Measurements from ENCODE around the gene VAMP4. TPM values are rescaled to one million over a fixed set of nuclear protein-coding genes. Genes with fewer than 3 reads are reported as not detected.
"Not testable (repeated sequence)": the region's sequence is repeated elsewhere in the genome, so short reads cannot be mapped to it uniquely, and the experiment has no call there.

Gene VAMP4
- polyA plus RNA-seq, 1 donor = 9.9 TPM

DNA sequence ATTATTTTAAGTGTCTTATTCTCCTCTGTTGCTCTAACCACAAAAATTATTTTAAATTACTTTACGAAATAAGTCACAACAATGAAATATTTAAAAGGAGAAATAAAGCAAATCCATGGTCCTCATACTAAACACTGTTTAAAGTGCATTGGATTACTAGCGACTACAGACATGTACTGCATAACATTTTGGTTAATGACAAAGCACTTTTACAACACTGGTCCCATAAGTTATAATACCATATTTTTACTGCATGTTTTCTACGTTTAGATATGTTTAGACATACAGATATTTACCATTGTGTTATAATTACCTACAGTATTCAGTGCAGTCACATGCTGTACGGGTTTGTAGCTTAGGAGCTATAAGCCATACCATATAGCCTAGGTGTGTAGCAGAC, 30.2 kb downstream of the VAMP4 start:
- H3K4me3 ChIP-seq (ENCODE audit: low read length) = no peak overlapping the region
- H3K4me1 ChIP-seq (ENCODE audit: control insufficient read depth, insufficient read depth, low read length) = no peaks in the 10 kb centered on the region
- no peaks in the 10 kb centered on the region for H3K27me3 ChIP-seq (ENCODE audit: control insufficient read depth, insufficient read depth, low read length)
- no peak for DNase-seq
- no peak overlapping the region for H3K27ac ChIP-seq (ENCODE audit: low read length)
- 93% methylated on average over 3 of the region's 4 CpGs for WGBS (ENCODE audit: insufficient coverage, low lambda C conversion rate)
- H3K36me3 ChIP-seq (ENCODE audit: control insufficient read depth, insufficient read depth, low read length) = peaks cover 11% of the 10 kb centered on the region
- no peaks in the 10 kb centered on the region for H3K9me3 ChIP-seq (ENCODE audit: control insufficient read depth, low read depth, low read length)

DNA sequence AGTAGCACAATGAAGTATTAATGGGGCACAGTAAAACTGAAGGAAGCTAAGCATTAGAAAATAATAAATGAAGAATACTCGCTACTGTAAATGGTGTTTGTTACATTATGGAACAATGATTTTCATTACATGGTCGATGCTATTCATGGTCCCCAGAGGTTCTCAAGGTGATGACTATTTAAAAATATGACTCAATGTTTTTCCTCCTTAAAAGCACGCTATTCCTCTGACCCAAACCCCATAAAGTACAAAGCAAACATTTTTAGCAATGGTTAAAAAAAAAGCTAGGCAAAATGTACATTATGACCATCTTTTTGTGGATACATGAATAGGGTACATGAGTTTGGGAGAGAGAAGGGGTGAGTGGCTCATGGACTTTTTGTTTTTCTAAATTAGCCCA, 34.3 kb downstream of the VAMP4 start:
- 100% methylated on average over 1 of the region's 3 CpGs for WGBS (ENCODE audit: insufficient coverage, low lambda C conversion rate)

DNA sequence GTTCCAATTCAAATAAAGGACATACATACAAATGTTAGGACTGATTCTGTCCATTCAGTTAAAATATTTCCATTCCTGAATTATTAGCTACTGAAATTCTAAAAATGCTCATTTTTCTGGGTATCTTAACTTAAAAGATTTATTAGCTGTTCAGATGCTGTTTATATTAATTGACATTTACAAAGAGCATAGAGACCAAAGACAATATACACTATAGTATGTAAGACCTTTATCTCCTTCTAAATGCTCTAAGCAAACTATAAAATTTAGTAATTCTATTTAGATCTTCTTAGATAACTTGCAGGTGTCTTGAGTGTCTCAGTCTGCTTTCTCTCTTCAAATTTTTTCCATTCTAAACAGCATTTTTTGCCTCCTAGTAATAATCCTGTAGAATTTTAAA, 39.3 kb downstream of the VAMP4 start:
- peaks cover 4% of the 10 kb centered on the region for H3K36me3 ChIP-seq (ENCODE audit: control insufficient read depth, insufficient read depth, low read length)
- no peaks in the 10 kb centered on the region for H3K27me3 ChIP-seq (ENCODE audit: control insufficient read depth, insufficient read depth, low read length)
- H3K27ac ChIP-seq (ENCODE audit: low read length) = no peak overlapping the region
- H3K9me3 ChIP-seq (ENCODE audit: control insufficient read depth, low read depth, low read length) = no peaks in the 10 kb centered on the region
- H3K4me1 ChIP-seq (ENCODE audit: control insufficient read depth, insufficient read depth, low read length) = no peaks in the 10 kb centered on the region
- DNase-seq = no peak
- no peak overlapping the region for H3K4me3 ChIP-seq (ENCODE audit: low read length)

More for the DNA sequence above, 34.3 kb downstream of the VAMP4 start:
- no peaks in the 10 kb centered on the region for H3K4me1 ChIP-seq (ENCODE audit: control insufficient read depth, insufficient read depth, low read length)
- H3K27ac ChIP-seq (ENCODE audit: low read length) = no peak overlapping the region
- no peaks in the 10 kb centered on the region for H3K9me3 ChIP-seq (ENCODE audit: control insufficient read depth, low read depth, low read length)
- peaks cover 9% of the 10 kb centered on the region for H3K36me3 ChIP-seq (ENCODE audit: control insufficient read depth, insufficient read depth, low read length)
- H3K4me3 ChIP-seq (ENCODE audit: low read length) = no peak overlapping the region
- no peaks in the 10 kb centered on the region for H3K27me3 ChIP-seq (ENCODE audit: control insufficient read depth, insufficient read depth, low read length)
- no peak for DNase-seq

DNA sequence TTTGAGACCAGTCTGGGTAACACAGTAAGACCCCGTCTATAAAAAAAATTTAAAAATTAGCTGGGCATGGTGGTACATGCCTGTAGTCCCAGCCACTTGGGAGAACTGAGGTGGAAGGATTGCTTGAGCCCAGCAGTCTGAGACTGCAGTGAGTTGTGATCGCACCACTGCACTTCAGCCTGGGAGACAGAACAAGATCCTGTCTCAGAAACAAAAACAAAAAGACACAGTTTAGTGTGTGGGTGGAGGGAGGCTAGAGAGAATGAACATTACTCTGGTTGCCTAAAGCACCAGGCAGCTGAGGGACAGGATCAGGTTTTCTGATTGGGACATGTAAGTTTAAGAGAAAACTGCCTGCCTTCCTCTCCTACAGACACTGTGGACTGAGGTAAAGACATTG, 42.3 kb downstream of the VAMP4 start:
- WGBS (ENCODE audit: insufficient coverage, low lambda C conversion rate) = no CpG with 5 or more reads among the region's 2 CpGs

DNA sequence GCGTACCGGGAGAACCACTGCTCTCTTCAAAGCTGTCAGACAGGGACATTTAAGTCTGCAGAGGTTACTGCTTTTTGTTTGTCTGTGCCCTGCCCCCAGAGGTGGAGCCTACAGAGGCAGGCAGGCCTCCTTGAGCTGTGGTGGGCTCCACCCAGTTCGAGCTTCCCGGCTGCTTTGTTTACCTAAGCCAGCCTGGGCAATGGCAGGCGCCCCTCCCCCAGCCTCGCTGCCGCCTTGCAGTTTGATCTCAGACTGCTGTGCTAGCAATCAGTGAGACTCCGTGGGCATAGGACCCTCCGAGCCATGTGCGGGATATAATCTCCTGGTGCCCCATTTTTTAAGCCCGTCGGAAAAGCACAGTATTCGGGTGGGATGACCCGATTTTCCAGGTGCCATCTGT, 46.1 kb downstream of the VAMP4 start:
- WGBS (ENCODE audit: insufficient coverage, low lambda C conversion rate) = no CpG with 5 or more reads among the region's 14 CpGs
- not testable (repeated sequence) for H3K27ac ChIP-seq (ENCODE audit: low read length); H3K4me3 ChIP-seq (ENCODE audit: low read length); H3K9me3 ChIP-seq (ENCODE audit: control insufficient read depth, low read depth, low read length); H3K4me1 ChIP-seq (ENCODE audit: control insufficient read depth, insufficient read depth, low read length); DNase-seq; H3K36me3 ChIP-seq (ENCODE audit: control insufficient read depth, insufficient read depth, low read length); H3K27me3 ChIP-seq (ENCODE audit: control insufficient read depth, insufficient read depth, low read length)

More for the DNA sequence above, 42.3 kb downstream of the VAMP4 start:
- no peaks in the 10 kb centered on the region for H3K27me3 ChIP-seq (ENCODE audit: control insufficient read depth, insufficient read depth, low read length)
- no peak overlapping the region for H3K4me3 ChIP-seq (ENCODE audit: low read length)
- H3K4me1 ChIP-seq (ENCODE audit: control insufficient read depth, insufficient read depth, low read length) = no peaks in the 10 kb centered on the region
- no peaks in the 10 kb centered on the region for H3K9me3 ChIP-seq (ENCODE audit: control insufficient read depth, low read depth, low read length)
- DNase-seq = no peak
- H3K36me3 ChIP-seq (ENCODE audit: control insufficient read depth, insufficient read depth, low read length) = no peaks in the 10 kb centered on the region
- H3K27ac ChIP-seq (ENCODE audit: low read length) = no peak overlapping the region

DNA sequence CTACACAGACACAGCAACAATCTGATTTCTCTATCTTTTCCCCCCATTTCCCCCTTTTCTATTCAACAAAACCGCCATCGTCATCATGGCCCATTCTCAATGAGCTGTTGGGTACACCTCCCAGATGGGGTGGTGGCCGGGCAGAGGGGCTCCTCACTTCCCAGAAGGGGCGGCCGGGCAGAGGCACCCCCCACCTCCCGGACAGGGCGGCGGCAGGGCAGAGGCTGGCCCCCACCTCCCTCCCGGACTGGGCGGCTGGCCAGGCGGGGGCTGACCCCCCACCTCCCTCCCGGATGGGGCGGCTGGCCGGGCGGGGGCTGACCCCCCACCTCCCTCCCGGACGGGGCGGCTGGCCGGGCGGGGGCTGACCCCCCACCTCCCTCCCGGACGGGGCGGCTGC, 48.3 kb downstream of the VAMP4 start:
- WGBS (ENCODE audit: insufficient coverage, low lambda C conversion rate) = no CpG with 5 or more reads among the region's 23 CpGs
- H3K4me3 ChIP-seq (ENCODE audit: low read length); DNase-seq; H3K4me1 ChIP-seq (ENCODE audit: control insufficient read depth, insufficient read depth, low read length); H3K9me3 ChIP-seq (ENCODE audit: control insufficient read depth, low read depth, low read length); H3K27ac ChIP-seq (ENCODE audit: low read length); H3K27me3 ChIP-seq (ENCODE audit: control insufficient read depth, insufficient read depth, low read length); H3K36me3 ChIP-seq (ENCODE audit: control insufficient read depth, insufficient read depth, low read length): not testable (repeated sequence)

DNA sequence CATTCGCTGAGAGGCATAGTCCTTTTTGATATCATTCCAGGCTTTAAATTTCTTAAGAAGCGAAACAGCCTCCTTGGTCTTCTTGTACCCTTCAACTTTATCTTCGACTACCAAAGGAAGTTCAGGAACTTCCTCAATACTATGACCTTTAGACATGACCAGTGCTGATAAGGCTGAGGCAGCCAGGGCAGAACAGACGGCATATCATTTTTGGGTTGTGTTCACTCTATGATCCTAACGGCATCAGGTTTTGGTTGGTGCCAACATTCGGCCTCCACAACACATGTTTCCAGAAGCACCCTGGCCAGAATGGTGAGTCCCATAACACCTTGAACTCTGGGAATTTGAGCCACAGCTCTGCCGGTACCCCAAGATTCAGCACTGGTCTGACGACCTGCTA, 58.0 kb downstream of the VAMP4 start:
- Histone ChIP-seq H3K9me3 (ENCODE audit: control insufficient read depth, low read depth, low read length) (no peaks in the 10 kb centered on the region), H3K4me3 (ENCODE audit: low read length) (no peak overlapping the region), H3K36me3 (ENCODE audit: control insufficient read depth, insufficient read depth, low read length) (no peaks in the 10 kb centered on the region), H3K27ac (ENCODE audit: low read length) (no peak overlapping the region), H3K27me3 (ENCODE audit: control insufficient read depth, insufficient read depth, low read length) (no peaks in the 10 kb centered on the region), H3K4me1 (ENCODE audit: control insufficient read depth, insufficient read depth, low read length) (no peaks in the 10 kb centered on the region)
- no peak for DNase-seq
- WGBS (ENCODE audit: insufficient coverage, low lambda C conversion rate) = no CpG with 5 or more reads among the region's 8 CpGs

DNA sequence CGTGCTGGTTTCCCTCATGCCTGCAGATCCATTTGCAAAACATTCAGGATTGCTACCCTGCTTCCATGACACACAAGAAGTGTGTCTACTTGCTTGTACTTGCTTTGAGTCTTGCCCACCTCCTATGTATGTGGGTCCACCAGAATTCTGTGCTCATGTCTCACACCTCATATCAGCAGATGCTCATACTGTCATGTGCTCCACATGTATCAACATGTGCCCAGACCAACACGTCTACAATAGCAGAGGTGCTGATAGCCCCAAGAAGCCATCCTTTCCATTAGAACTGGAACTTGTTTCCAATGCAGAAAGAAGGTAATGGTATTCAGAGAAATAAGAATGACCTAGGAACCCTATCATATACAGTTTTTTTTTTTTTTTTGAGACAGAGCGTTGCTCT, 61.5 kb downstream of the VAMP4 start:
- WGBS (ENCODE audit: insufficient coverage, low lambda C conversion rate) = no CpG with 5 or more reads among the region's 3 CpGs

DNA sequence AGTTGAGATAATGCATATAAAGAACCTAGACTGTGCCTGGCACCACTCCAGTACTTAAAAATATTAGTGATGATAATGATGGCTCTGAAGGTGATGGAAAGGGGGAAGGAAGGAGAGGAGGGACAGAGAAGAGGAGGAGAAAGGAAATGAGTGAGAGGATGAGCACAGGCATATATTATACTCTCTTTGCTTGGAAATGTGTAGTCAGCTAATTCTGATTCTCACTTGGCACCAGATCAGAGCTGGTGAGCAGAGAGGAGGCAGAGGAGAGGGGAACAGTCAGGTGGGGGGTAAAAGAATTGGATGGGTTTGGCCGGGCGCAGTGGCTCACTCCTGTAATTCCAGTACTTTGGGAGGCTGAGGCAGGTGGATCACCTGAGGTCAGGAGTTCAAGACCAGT, 65.0 kb downstream of the VAMP4 start:
- H3K27ac ChIP-seq (ENCODE audit: low read length) = no peak overlapping the region
- no peaks in the 10 kb centered on the region for H3K27me3 ChIP-seq (ENCODE audit: control insufficient read depth, insufficient read depth, low read length)
- WGBS (ENCODE audit: insufficient coverage, low lambda C conversion rate) = no CpG with 5 or more reads among the region's 2 CpGs
- no peaks in the 10 kb centered on the region for H3K4me1 ChIP-seq (ENCODE audit: control insufficient read depth, insufficient read depth, low read length)
- H3K9me3 ChIP-seq (ENCODE audit: control insufficient read depth, low read depth, low read length) = no peaks in the 10 kb centered on the region
- no peak overlapping the region for H3K4me3 ChIP-seq (ENCODE audit: low read length)
- H3K36me3 ChIP-seq (ENCODE audit: control insufficient read depth, insufficient read depth, low read length) = no peaks in the 10 kb centered on the region
- no peak for DNase-seq

More for the DNA sequence above, 61.5 kb downstream of the VAMP4 start:
- Histone ChIP-seq H3K9me3 (ENCODE audit: control insufficient read depth, low read depth, low read length) (no peaks in the 10 kb centered on the region), H3K4me3 (ENCODE audit: low read length) (no peak overlapping the region), H3K27ac (ENCODE audit: low read length) (no peak overlapping the region), H3K27me3 (ENCODE audit: control insufficient read depth, insufficient read depth, low read length) (no peaks in the 10 kb centered on the region), H3K4me1 (ENCODE audit: control insufficient read depth, insufficient read depth, low read length) (no peaks in the 10 kb centered on the region), H3K36me3 (ENCODE audit: control insufficient read depth, insufficient read depth, low read length) (no peaks in the 10 kb centered on the region)
- no peak for DNase-seq

DNA sequence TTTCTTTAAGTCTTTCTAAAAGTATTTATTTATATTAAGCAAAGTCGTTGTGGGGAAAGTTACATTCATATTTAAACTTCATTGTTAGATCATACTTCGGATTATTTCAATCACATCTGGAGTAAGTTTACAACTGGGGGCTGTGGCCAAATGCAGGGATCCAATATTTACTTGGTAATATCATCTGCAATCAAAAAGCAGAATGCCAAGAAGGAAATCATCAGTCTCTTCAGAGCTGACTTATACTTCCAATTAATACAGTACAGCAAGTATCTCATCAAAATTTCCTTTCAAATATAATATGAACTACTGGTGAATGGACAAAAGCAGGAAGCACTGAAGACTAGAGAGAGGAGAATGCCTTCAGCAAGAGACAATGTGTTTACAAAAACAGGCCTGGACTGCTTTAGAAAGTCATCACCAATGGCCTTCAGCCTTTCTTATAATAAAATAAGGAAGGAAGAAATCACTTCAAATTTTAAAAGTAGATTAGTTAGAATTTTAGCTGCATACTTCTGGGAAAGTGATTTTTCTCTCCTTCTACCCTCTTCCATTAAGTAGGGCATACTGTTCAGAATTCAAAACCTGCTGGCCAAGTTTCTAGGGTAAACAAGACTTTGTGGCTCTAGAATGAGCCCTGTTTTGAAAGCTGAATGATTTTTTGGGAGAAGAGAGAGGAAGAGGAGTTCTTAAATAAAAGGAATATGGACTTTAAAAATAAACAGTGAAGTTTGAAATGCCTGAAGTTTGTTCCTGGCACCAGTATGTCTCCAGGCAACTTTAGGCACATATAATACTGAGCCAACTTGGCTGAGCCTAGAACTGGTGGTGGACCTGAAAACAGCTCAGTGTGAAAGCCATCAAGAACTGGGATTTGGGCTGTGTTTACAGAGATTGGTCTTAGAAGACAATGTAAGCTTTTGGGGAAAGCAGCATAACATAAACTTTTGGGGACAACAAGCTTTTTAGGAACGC, 67.1 kb downstream of the VAMP4 start:
- no peaks in the 10 kb centered on the region for H3K36me3 ChIP-seq (ENCODE audit: control insufficient read depth, insufficient read depth, low read length)
- DNase-seq = no peak
- no peak overlapping the region for H3K4me3 ChIP-seq (ENCODE audit: low read length)
- no peak overlapping the region for H3K27ac ChIP-seq (ENCODE audit: low read length)
- no peaks in the 10 kb centered on the region for H3K27me3 ChIP-seq (ENCODE audit: control insufficient read depth, insufficient read depth, low read length)
- WGBS (ENCODE audit: insufficient coverage, low lambda C conversion rate) = 74% methylated on average over 2 of the region's 3 CpGs
- H3K9me3 ChIP-seq (ENCODE audit: control insufficient read depth, low read depth, low read length) = peaks cover 3% of the 10 kb centered on the region
- H3K4me1 ChIP-seq (ENCODE audit: control insufficient read depth, insufficient read depth, low read length) = no peaks in the 10 kb centered on the region

DNA sequence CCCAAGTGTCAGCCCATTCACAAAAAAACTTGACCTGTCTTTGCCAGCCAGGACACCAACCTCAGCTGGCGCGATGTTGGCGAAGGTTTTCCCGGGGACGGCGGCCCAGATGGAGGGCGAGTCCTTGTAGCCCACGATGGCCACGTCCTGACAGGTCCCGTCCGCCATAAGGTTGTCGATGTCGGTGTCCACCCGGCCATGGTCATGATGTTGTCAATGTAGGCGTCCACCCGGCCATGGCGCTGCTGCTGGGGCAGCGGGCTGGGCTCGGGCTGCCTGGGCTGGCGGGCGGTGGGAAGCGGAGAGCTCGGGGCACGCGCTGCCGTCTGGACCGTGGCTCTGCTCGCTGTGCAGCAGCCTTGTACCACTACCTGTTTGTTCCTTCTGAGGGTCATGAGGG, 71.1 kb downstream of the VAMP4 start:
- H3K9me3 ChIP-seq (ENCODE audit: control insufficient read depth, low read depth, low read length) = peaks cover 3% of the 10 kb centered on the region
- WGBS (ENCODE audit: insufficient coverage, low lambda C conversion rate) = no CpG with 5 or more reads among the region's 28 CpGs
- H3K4me1 ChIP-seq (ENCODE audit: control insufficient read depth, insufficient read depth, low read length) = no peaks in the 10 kb centered on the region
- H3K27ac ChIP-seq (ENCODE audit: low read length) = no peak overlapping the region
- H3K4me3 ChIP-seq (ENCODE audit: low read length) = no peak overlapping the region
- DNase-seq = no peak
- no peaks in the 10 kb centered on the region for H3K36me3 ChIP-seq (ENCODE audit: control insufficient read depth, insufficient read depth, low read length)
- H3K27me3 ChIP-seq (ENCODE audit: control insufficient read depth, insufficient read depth, low read length) = no peaks in the 10 kb centered on the region
